Measurements from ENCODE around the gene PNMA6E.

The PNMA6E gene

GRCh38 chrX:153408871-153409351 is 7.8 kb upstream of the PNMA6E start:
- no peaks in the 10 kb centered on the region for H4K20me1 ChIP-seq (ENCODE audit: low read depth, low read length)
- no peak overlapping the region for H3K27ac ChIP-seq (ENCODE audit: low read depth, low read length)
- H3K9ac ChIP-seq (ENCODE audit: low read length), result no peak overlapping the region
- no peaks in the 10 kb centered on the region for H3K36me3 ChIP-seq (ENCODE audit: low read length)
- H3F3A ChIP-seq (ENCODE audit: insufficient read depth), result no peaks in the 10 kb centered on the region
- no peaks in the 10 kb centered on the region for H3K9me3 ChIP-seq (ENCODE audit: insufficient read depth, low read length)
- H3K79me2 ChIP-seq (ENCODE audit: insufficient read depth, low read length), result no peaks in the 10 kb centered on the region
- H2AFZ ChIP-seq (ENCODE audit: low read depth, low read length, severe bottlenecking), result no peak overlapping the region
- H3K27me3 ChIP-seq (ENCODE audit: low read length), result no peaks in the 10 kb centered on the region
- H3K9me2 ChIP-seq (replicated peaks; ENCODE audit: insufficient read depth, low read length), result no peaks in the 10 kb centered on the region
- H3K4me3 ChIP-seq (ENCODE audit: insufficient read depth, low read length, poor library complexity, severe bottlenecking), result no peak overlapping the region
- H3K4me2 ChIP-seq (ENCODE audit: low read depth, low read length, poor library complexity, severe bottlenecking), result no peak overlapping the region
- no peak for TF ChIP-seq CTCF (IDR thresholded peaks at IDR 0.05; ENCODE audit: insufficient read depth, low read length, poor library complexity, severe bottlenecking)
- TF ChIP-seq EZH2phosphoT487 (conservative IDR thresholded peaks at IDR 0.05; ENCODE audit: low read length), result no peak

GRCh38 chrX:153408221-153408721 is 7.1 kb upstream of the PNMA6E start:
- Histone ChIP-seq H3K36me3 (ENCODE audit: low read length) (no peaks in the 10 kb centered on the region), H3K27ac (ENCODE audit: low read depth, low read length) (no peak overlapping the region), H3K9ac (ENCODE audit: low read length) (no peak overlapping the region), H3K79me2 (ENCODE audit: insufficient read depth, low read length) (no peaks in the 10 kb centered on the region), H3K4me2 (ENCODE audit: low read depth, low read length, poor library complexity, severe bottlenecking) (no peak overlapping the region), H4K20me1 (ENCODE audit: low read depth, low read length) (no peaks in the 10 kb centered on the region), H2AFZ (ENCODE audit: low read depth, low read length, severe bottlenecking) (no peak overlapping the region), H3K4me3 (ENCODE audit: insufficient read depth, low read length, poor library complexity, severe bottlenecking) (no peak overlapping the region), H3F3A (ENCODE audit: insufficient read depth) (no peaks in the 10 kb centered on the region), H3K9me3 (ENCODE audit: insufficient read depth, low read length) (no peaks in the 10 kb centered on the region), H3K27me3 (ENCODE audit: low read length) (no peaks in the 10 kb centered on the region), H3K9me2 (replicated peaks; ENCODE audit: insufficient read depth, low read length) (no peaks in the 10 kb centered on the region)
- TF ChIP-seq EZH2phosphoT487 (conservative IDR thresholded peaks at IDR 0.05; ENCODE audit: low read length) (no peak), CTCF (IDR thresholded peaks at IDR 0.05; ENCODE audit: insufficient read depth, low read length, poor library complexity, severe bottlenecking) (no peak)

- H3K4me2 ChIP-seq (ENCODE audit: low read depth, low read length, poor library complexity, severe bottlenecking), result no peak overlapping the region
- no peaks in the 10 kb centered on the region for H3K9me3 ChIP-seq (ENCODE audit: insufficient read depth, low read length)
- H3K9me2 ChIP-seq (replicated peaks; ENCODE audit: insufficient read depth, low read length), result no peaks in the 10 kb centered on the region
- no peak overlapping the region for H3K27ac ChIP-seq (ENCODE audit: low read depth, low read length)
- H3K4me3 ChIP-seq (ENCODE audit: insufficient read depth, low read length, poor library complexity, severe bottlenecking), result no peak overlapping the region
- H3K36me3 ChIP-seq (ENCODE audit: low read length), result no peaks in the 10 kb centered on the region
- no peak overlapping the region for H2AFZ ChIP-seq (ENCODE audit: low read depth, low read length, severe bottlenecking)
- H4K20me1 ChIP-seq (ENCODE audit: low read depth, low read length), result no peaks in the 10 kb centered on the region
- no peak overlapping the region for H3K9ac ChIP-seq (ENCODE audit: low read length)
- H3K79me2 ChIP-seq (ENCODE audit: insufficient read depth, low read length), result no peaks in the 10 kb centered on the region
- H3F3A ChIP-seq (ENCODE audit: insufficient read depth), result no peaks in the 10 kb centered on the region
- H3K27me3 ChIP-seq (ENCODE audit: low read length), result no peaks in the 10 kb centered on the region
- TF ChIP-seq EZH2phosphoT487 (conservative IDR thresholded peaks at IDR 0.05; ENCODE audit: low read length), result no peak
These were observed 6.6 kb upstream of the PNMA6E start for GRCh38 chrX:153407736-153408135.

GRCh38 chrX:153406903-153407302 is 5.8 kb upstream of the PNMA6E start:
- Histone ChIP-seq H3K36me3 (ENCODE audit: low read length) (no peaks in the 10 kb centered on the region), H3K4me2 (ENCODE audit: low read depth, low read length, poor library complexity, severe bottlenecking) (no peak overlapping the region), H3K4me3 (ENCODE audit: insufficient read depth, low read length, poor library complexity, severe bottlenecking) (no peak overlapping the region), H3K79me2 (ENCODE audit: insufficient read depth, low read length) (no peaks in the 10 kb centered on the region), H3F3A (ENCODE audit: insufficient read depth) (no peaks in the 10 kb centered on the region), H2AFZ (ENCODE audit: low read depth, low read length, severe bottlenecking) (no peak overlapping the region), H3K9me3 (ENCODE audit: insufficient read depth, low read length) (no peaks in the 10 kb centered on the region), H3K9ac (ENCODE audit: low read length) (no peak overlapping the region), H3K27ac (ENCODE audit: low read depth, low read length) (no peak overlapping the region), H3K9me2 (replicated peaks; ENCODE audit: insufficient read depth, low read length) (no peaks in the 10 kb centered on the region), H4K20me1 (ENCODE audit: low read depth, low read length) (no peaks in the 10 kb centered on the region), H3K27me3 (ENCODE audit: low read length) (no peaks in the 10 kb centered on the region)
- TF ChIP-seq EZH2phosphoT487 (conservative IDR thresholded peaks at IDR 0.05; ENCODE audit: low read length), result no peak
- TF ChIP-seq CTCF (IDR thresholded peaks at IDR 0.05; ENCODE audit: insufficient read depth, low read length, poor library complexity, severe bottlenecking), result no peak

All from SU-DHL-6 (cell line).